NCI-H1436 (cell line): ENCODE results near the gene MAST4.
"Not testable (repeated sequence)": the region's sequence is repeated elsewhere in the genome, so short reads cannot be mapped to it uniquely, and the experiment has no call there.

Source experiments
- DNase-seq: peaks from one replicate; lab custom pipeline; 2025; lab: John Stamatoyannopoulos, UW

Gene MAST4

GRCh38 chr5:66647146-66647856 lies 51.1 kb downstream of the MAST4 start:
- no peak for DNase-seq

GRCh38 chr5:66652818-66653217 lies 56.6 kb downstream of the MAST4 start:
- DNase-seq, result no peak

GRCh38 chr5:66653325-66653724 lies 57.1 kb downstream of the MAST4 start:
- no peak for DNase-seq

GRCh38 chr5:66655395-66656324 lies 59.5 kb downstream of the MAST4 start:
- DNase-seq, result no peak

GRCh38 chr5:66658516-66658915 lies 62.3 kb downstream of the MAST4 start:
- no peak for DNase-seq

GRCh38 chr5:66659780-66660179 lies 63.6 kb downstream of the MAST4 start:
- DNase-seq, result no peak

GRCh38 chr5:66660396-66660795 lies 64.2 kb downstream of the MAST4 start:
- no peak for DNase-seq

GRCh38 chr5:66661149-66661548 lies 65.0 kb downstream of the MAST4 start:
- DNase-seq, result no peak

GRCh38 chr5:66666778-66667177 lies 70.6 kb downstream of the MAST4 start:
- DNase-seq, result no peak

GRCh38 chr5:66669086-66669861 lies 73.1 kb downstream of the MAST4 start:
- DNase-seq, result no peak

GRCh38 chr5:66669862-66670195 lies 73.6 kb downstream of the MAST4 start:
- DNase-seq, result no peak

GRCh38 chr5:66671305-66671704 lies 75.1 kb downstream of the MAST4 start:
- DNase-seq, result no peak

GRCh38 chr5:66674802-66675201 lies 78.6 kb downstream of the MAST4 start:
- no peak for DNase-seq

GRCh38 chr5:66675406-66675805 lies 79.2 kb downstream of the MAST4 start:
- no peak for DNase-seq

- no peak for DNase-seq
Observed at GRCh38 chr5:66680221-66680620, 84.0 kb downstream of the MAST4 start.

GRCh38 chr5:66680804-66681203 lies 84.6 kb downstream of the MAST4 start:
- no peak for DNase-seq

GRCh38 chr5:66684663-66685062 lies 88.5 kb downstream of the MAST4 start:
- DNase-seq, result no peak

- no peak for DNase-seq
Observed at GRCh38 chr5:66689522-66690220, 93.5 kb downstream of the MAST4 start.

- no peak for DNase-seq
Observed at GRCh38 chr5:66694036-66694435, 97.8 kb downstream of the MAST4 start.

GRCh38 chr5:66695840-66696239 lies 99.6 kb downstream of the MAST4 start:
- not testable (repeated sequence) for DNase-seq

GRCh38 chr5:66697796-66698564 lies 101.8 kb downstream of the MAST4 start:
- no peak for DNase-seq
